Activated naive CD8-positive, alpha-beta T cell treated with anti-CD3 and anti-CD28 coated beads, Interleukin-2, amount 50 U/mL, for 16 hours (primary cell): Measurements from ENCODE around the gene FSHR.

Source experiments
- DNase-seq: peaks from one replicate; pipeline ENCODE4 v3.0.0-alpha.2; 2020; ENCODE audit warnings: low read depth, low spot score

The FSHR gene, protein sequence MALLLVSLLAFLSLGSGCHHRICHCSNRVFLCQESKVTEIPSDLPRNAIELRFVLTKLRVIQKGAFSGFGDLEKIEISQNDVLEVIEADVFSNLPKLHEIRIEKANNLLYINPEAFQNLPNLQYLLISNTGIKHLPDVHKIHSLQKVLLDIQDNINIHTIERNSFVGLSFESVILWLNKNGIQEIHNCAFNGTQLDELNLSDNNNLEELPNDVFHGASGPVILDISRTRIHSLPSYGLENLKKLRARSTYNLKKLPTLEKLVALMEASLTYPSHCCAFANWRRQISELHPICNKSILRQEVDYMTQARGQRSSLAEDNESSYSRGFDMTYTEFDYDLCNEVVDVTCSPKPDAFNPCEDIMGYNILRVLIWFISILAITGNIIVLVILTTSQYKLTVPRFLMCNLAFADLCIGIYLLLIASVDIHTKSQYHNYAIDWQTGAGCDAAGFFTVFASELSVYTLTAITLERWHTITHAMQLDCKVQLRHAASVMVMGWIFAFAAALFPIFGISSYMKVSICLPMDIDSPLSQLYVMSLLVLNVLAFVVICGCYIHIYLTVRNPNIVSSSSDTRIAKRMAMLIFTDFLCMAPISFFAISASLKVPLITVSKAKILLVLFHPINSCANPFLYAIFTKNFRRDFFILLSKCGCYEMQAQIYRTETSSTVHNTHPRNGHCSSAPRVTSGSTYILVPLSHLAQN

DNA sequence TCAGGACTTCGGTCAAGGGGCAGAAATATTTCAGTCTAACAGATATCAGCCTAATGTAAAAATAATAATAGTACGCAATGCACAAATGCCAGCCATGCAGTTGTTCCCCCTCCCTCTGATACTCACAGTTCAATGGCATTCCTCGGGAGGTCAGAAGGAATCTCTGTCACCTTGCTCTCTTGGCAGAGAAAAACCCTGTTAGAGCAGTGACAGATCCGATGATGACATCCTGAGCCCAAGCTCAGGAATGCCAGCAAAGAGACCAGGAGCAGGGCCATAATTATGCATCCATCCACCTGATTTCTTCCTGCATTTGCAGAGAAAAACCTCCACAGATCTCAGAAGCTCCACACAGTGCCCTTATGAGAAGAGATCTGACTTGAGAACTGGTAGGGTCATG is at the start of gene FSHR:
Gene FSHR, minus strand, starts transcription at position 376 of the 400 bp plus-strand sequence. Its CDS starts 98 bp downstream, at position 278.
- no peak for DNase-seq

DNA sequence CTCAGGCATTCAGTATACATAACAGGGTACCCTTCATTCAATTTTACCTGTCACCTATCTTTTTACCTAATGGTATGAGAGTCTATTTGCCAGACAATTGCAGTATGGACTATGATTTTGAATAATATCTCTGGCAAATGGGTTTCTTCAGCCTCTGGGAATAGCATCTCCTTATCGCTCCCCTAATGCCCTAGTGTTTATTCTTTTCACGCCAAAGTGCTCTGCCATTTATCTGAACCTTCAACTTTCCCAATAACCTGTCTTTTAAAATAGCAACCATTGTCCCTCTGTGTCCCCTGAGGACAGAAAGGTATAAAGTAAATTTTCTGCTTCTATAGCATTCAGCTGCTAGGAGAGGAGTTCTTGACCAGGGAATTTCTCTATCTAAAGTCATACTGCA is 45.0 kb upstream of the FSHR start:
- DNase-seq: no peak

DNA sequence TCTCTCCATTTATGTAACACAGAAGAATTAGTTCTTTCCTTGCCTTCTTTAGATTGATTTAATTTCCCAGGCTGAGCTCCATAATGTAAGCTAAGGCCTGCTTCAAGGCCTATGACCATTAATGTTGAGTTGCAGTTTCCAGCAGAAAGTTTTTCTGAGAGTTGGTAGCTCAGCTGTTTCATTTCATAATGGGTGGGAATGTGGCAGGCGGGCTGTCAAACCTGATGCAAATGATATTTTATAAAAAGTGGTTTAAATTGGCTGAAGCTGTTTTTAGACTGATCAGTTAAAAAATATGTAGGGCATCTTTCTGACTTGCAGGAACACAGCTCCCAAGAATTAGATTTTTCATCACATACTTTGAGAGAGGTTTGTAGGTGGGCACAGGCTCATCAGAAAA is 40.4 kb upstream of the FSHR start:
- DNase-seq: no peak

- no peak for DNase-seq
Observed at GRCh38 chr2:49192036-49192435, 37.7 kb upstream of the FSHR start.

GRCh38 chr2:49189512-49190225 is 35.4 kb upstream of the FSHR start:
- DNase-seq: no peak

DNA sequence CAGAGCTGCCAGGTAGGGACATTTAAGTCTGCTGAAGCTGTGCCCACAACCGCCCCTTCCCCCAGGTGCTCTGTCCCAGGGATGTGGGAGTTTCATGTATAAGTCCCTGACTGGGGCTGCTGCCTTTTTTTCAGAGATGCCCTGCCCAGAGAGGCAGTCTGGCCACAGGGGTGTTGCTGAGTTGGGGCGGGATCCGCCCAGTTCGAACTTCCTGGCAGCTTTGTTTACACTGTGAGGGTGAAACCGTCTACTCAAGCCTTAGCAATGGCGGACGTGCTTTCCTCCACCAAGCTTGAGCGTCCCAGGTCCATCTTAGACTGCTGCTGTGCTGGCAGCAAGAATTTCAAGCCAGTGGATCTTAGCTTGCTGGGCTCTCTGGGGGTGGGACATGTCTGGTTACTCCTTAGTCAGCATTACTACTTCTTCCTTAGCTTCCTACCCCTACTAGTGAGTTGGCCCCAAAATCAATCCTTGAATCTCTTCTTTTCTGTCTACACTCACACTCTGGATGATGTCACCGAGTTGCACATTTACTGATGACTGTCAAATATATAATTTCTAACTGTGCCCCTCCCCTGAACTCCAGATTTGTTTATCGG is 31.8 kb upstream of the FSHR start:
- no peak for DNase-seq

DNA sequence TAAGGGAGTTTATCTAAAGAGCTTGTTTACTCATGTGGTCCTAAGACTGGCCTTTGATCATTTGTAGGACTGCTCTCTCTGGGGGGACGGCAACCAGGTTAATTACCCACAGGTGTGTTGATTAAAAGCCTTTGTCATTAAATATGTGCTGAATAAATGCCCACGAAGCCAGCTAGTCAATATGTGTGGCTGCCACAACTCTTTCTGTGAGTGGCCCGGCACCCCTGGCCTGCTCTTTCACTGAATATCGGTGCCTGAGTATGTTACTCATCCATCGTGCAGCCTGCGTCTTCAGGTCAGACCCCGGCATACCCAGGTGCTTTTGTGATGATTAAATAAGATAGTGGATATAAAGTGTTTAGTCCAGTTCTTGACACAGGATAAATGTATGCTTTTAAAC is 24.3 kb upstream of the FSHR start:
- no peak for DNase-seq

DNA sequence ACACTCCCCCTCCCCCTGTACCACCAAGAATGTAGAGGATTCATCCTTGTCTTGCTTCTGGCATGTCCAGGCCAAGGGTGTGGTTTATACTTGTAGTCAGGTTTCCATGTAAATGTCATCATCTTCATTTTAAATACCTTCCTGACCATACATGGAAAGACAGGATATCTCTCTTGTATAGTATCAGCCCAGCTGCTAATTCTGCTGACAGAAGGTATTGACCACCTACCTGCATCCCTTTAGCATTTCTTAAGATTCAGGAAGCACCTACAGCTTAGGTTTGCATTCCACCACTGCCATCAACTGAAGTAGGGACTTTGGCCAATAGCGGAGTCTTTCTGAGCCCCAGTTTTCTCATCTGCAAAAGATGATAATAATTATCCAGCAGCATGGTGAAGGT is 22.9 kb upstream of the FSHR start:
- DNase-seq: no peak

GRCh38 chr2:49175831-49176230 is 21.5 kb upstream of the FSHR start:
- no peak for DNase-seq

GRCh38 chr2:49174750-49175149 is 20.4 kb upstream of the FSHR start:
- no peak for DNase-seq

DNA sequence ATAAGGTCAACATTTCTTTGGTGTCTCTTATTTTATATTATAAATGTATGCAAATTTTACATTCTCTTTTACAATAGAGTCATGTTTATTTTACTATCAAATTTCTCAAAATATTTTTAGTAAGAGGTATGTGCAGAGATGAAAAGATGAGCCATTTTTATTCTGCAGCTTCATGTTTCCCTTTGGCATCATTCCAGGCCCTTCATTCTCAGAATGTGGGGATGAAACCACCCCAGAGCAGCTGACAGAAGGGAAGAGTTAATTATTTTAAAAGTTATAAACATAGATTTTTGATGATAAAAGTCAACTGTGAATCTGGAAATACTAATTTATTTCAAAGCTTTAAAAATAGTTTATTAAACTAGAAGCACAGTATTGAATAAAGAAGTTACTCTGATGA is 12.8 kb upstream of the FSHR start:
- DNase-seq: no peak

- DNase-seq: no peak
Observed at GRCh38 chr2:49165662-49166061, 11.3 kb upstream of the FSHR start.

DNA sequence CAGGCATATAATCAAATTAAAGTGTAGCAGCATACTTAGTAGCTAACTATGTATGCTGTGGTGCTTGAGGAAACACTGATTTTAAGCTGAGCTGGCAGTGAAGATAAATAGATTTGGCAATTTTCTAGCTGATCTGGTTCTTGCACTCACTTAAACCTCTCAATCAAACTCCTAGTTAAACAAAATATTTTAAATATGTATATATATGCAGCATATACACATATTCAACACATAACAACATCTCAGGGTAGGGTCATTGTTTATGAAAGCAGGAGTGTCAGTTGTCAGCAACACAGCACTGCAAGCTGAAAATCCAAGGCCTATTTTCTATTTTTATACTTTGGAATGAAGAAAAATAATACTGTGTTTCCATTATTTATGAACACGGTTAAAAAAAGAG is 10.4 kb upstream of the FSHR start:
- DNase-seq: no peak

- DNase-seq: no peak
Observed at GRCh38 chr2:49162151-49162550, 7.8 kb upstream of the FSHR start.

- no peak for DNase-seq
Observed at GRCh38 chr2:49154891-49155290, 576 bp upstream of the FSHR start.

DNA sequence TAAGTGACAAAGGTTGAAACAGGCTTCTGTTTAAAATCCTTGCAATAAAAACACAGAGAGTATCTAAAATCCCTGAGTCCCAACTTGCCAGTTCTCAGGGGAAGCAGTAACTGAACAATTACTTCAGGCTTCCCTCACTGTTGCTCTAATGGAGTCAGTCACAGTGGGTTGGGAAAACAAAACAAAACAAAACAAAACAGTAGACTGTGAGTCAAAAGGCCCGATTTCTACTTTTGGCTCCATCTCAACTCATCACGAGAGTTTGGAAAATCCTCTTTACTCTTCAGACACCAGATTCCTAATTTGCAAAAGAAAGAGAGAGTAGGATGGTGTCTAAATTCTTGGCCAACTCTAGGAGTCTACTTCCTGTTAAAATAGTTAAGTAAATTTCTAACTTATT is 1.1 kb downstream of the FSHR start:
- DNase-seq: no peak

DNA sequence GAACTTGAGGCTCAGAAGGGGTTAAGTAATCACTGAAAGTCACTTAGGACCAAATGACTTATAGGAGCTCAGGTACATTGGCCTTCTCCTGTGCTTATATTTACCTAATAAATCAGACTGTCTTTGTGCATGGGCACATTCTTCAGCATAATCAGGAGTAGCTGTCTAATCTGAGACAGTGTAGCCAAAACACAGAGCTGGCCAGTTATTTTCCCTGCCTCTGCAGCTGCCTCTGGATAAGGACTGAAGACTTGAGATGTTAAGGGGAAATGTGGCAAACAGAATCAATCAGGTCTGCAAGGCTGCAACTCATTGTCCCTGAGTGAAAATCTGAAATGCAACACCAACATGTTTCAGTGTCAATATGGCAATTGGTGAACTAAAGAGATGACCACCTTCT is 1.5 kb downstream of the FSHR start:
- no peak for DNase-seq

GRCh38 chr2:49146401-49146800 is 7.9 kb downstream of the FSHR start:
- no peak for DNase-seq

DNA sequence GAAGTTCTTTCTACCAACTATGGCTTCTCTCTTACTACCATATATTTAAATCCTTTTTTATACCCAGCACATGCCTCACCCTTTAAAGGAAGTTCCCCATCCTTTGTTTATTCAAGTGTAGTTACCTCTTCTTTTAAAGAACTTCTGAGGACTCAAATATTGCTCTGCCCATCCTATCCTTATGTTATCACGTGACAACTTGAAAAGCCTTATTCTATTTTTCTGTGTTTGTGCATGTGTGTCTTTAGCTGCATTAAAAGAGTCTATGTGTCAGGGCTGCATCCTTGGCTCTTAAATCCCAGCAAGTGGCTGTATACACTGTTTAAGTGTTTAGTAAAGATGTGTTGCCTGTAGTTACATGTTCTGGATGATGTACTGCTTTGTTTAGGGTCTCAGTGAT is 22.5 kb downstream of the FSHR start:
- no peak for DNase-seq

DNA sequence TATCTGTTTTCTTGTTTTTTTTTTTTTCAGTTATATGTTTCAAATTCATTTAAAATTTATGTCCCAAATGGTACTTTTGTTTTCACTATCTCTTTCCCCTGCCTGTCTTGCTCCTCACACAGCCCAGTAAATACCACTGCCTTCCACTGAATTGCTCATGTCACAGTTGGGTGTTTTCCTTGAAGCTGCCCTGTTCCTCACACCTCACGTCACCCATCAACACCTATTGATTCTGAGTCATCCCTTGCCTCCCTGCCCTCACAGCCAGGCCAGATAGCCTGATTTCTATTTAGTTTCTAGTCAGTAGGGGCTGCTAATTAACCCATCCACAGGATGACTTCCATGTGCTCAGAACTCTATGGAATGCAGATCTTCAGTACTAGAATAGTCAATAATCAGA is 25.3 kb downstream of the FSHR start:
- no peak for DNase-seq

DNA sequence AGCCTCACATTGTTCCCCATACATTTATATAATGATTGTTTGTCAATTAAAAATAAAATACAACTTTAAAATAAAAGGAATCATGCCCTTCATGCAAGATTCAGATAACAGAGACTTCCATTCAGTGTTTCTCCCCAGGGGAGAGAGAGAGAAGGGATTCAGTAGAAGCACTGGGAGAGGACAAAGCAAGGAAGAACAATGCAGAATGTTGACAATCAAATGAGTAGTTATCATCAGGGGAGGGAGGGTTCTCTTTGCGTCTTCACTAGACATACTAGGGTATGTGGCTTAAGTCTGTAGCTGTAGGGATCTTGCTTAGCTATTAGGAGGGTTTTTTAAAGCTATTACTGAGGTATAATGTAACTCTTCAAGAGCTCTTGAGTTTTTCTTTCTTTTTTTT is 30.7 kb downstream of the FSHR start:
- DNase-seq: no peak

GRCh38 chr2:49122107-49122506 is 32.2 kb downstream of the FSHR start:
- no peak for DNase-seq
